Smooth muscle cell (in vitro differentiated cells): ENCODE measurements around the gene TNFSF13B. TPM values are rescaled to one million over a fixed set of nuclear protein-coding genes. Genes with fewer than 3 reads are reported as not detected.

Experiments used
- DNase-seq: peaks from one replicate; lab custom pipeline; 2025; ENCODE audit not compliant: unreplicated experiment; lab: John Stamatoyannopoulos, UW
- H2AFZ ChIP-seq: fragments of 200-600 bp; sonication (generic); 2 replicates; pipeline ENCODE4 v1.6.0; 2016; ENCODE audit warnings: antibody characterized with exemption, low read depth, mild to moderate bottlenecking
- H3F3A ChIP-seq: fragments of 200-600 bp; sonication (generic); 2 replicates; pipeline ENCODE4 v1.6.0; 2017; ENCODE audit warnings: antibody characterized with exemption, low read depth
- H3K27ac ChIP-seq: fragments of 200-600 bp; sonication (generic); 2 replicates; pipeline ENCODE4 v1.5.1; 2016; ENCODE audit warnings: low read depth, mild to moderate bottlenecking
- H3K27me3 ChIP-seq: fragments of 200-600 bp; sonication (generic); 2 replicates; pipeline ENCODE4 v1.6.1; 2016; ENCODE audit warnings: low read depth, mild to moderate bottlenecking
- H3K36me3 ChIP-seq: fragments of 200-600 bp; sonication (generic); 2 replicates; pipeline ENCODE4 v1.5.1; 2016; ENCODE audit warnings: low read depth
- H3K4me1 ChIP-seq: fragments of 200-600 bp; sonication (generic); 2 replicates; pipeline ENCODE4 v1.5.1; 2016; ENCODE audit warnings: low read depth
- H3K4me2 ChIP-seq: fragments of 200-600 bp; sonication (generic); 2 replicates; pipeline ENCODE4 v1.6.0; 2016; ENCODE audit warnings: mild to moderate bottlenecking
- H3K4me3 ChIP-seq: fragments of 200-600 bp; sonication (generic); 2 replicates; pipeline ENCODE4 v1.5.1; 2016; ENCODE audit warnings: mild to moderate bottlenecking
- H3K79me2 ChIP-seq: fragments of 200-600 bp; sonication (generic); 2 replicates; pipeline ENCODE4 v1.6.0; 2016; ENCODE audit warnings: low read depth, mild to moderate bottlenecking
- H3K9ac ChIP-seq: fragments of 200-600 bp; sonication (generic); 2 replicates; pipeline ENCODE4 v1.6.0; 2016; ENCODE audit warnings: low read depth
- H3K9me3 ChIP-seq: fragments of 200-600 bp; sonication (generic); replicated peaks from 2 replicates; pipeline ENCODE4 v1.5.1; 2016; ENCODE audit warnings: low read depth
- H4K20me1 ChIP-seq: fragments of 200-600 bp; sonication (generic); 2 replicates; pipeline ENCODE4 v1.6.0; 2016; ENCODE audit warnings: low read depth
- CTCF ChIP-seq: fragments of 200-600 bp; sonication (generic); IDR thresholded peaks from 2 replicates; pipeline ENCODE4 v1.5.1; 2017; ENCODE audit warnings: borderline replicate concordance, mild to moderate bottlenecking, antibody characterized with exemption; ENCODE audit not compliant: insufficient read depth, poor library complexity, severe bottlenecking
- WGBS: methylation state at CpG from one replicate; pipeline ENCODE4 v1.1.7; 2016; ENCODE audit warnings: low lambda C conversion rate; 5-methylcytosine and 5-hydroxymethylcytosine counted together
- polyA plus RNA-seq: library from polyadenylated mRNA; unstranded; fragments of >200 nt; fragmentation: Nextera tagmentation; extraction: Ambion mirVana; gene quantifications from 2 replicates; pipeline ENCODE4 v1.2.1, GENCODE V29; 2016
- total RNA-seq: library from RNA; depleted of rRNA; stranded (reverse); fragments of >200 nt; gene quantifications from 2 replicates; pipeline ENCODE4 v1.2.3, GENCODE V29; 2014

TNFSF13B gene
- total and polyA plus RNA-seq, 2 experiments from 2014 or later = 0.58 to 1.1 TPM

- no peak for DNase-seq
Observed at GRCh38 chr13:108225440-108225839, 44.1 kb upstream of the TNFSF13B start.

GRCh38 chr13:108226184-108226583 is 43.3 kb upstream of the TNFSF13B start:
- no peak for TF ChIP-seq CTCF
- Histone ChIP-seq H3K36me3 (no peaks in the 10 kb centered on the region), H3K27ac (no peak overlapping the region), H3K79me2 (peaks cover 67% of the 10 kb centered on the region), H3K4me1 (peaks cover 5% of the 10 kb centered on the region), H3K27me3 (no peaks in the 10 kb centered on the region), H3K9ac (no peak overlapping the region), H4K20me1 (peaks cover 90% of the 10 kb centered on the region), H3K9me3 (no peaks in the 10 kb centered on the region), H3K4me2 (no peak overlapping the region), H3K4me3 (no peak overlapping the region), H2AFZ (no peak overlapping the region), H3F3A (no peaks in the 10 kb centered on the region)
- WGBS = 57% methylated on average over 1 of the region's 1 CpG
- DNase-seq = no peak

More at GRCh38 chr13:108225440-108225839, 44.1 kb upstream of the TNFSF13B start:
- WGBS = 50% methylated on average over 1 of the region's 1 CpG
- Histone ChIP-seq H3K36me3 (no peaks in the 10 kb centered on the region), H3K4me2 (no peak overlapping the region), H4K20me1 (peaks cover 90% of the 10 kb centered on the region), H3K4me1 (peaks cover 5% of the 10 kb centered on the region), H2AFZ (no peak overlapping the region), H3K27ac (no peak overlapping the region), H3K27me3 (no peaks in the 10 kb centered on the region), H3K4me3 (no peak overlapping the region), H3K79me2 (peaks cover 72% of the 10 kb centered on the region), H3F3A (no peaks in the 10 kb centered on the region), H3K9me3 (no peaks in the 10 kb centered on the region), H3K9ac (no peak overlapping the region)
- no peak for TF ChIP-seq CTCF

GRCh38 chr13:108227651-108228272 is 41.8 kb upstream of the TNFSF13B start:
- Histone ChIP-seq H3K36me3 (no peaks in the 10 kb centered on the region), H3K4me2 (peak overlapping the region; percentile 60), H2AFZ (no peak overlapping the region), H3K4me3 (no peak overlapping the region), H3K27me3 (no peaks in the 10 kb centered on the region), H3F3A (no peaks in the 10 kb centered on the region), H4K20me1 (peaks cover 93% of the 10 kb centered on the region), H3K9ac (no peak overlapping the region), H3K79me2 (peaks cover 61% of the 10 kb centered on the region), H3K27ac (no peak overlapping the region), H3K9me3 (no peaks in the 10 kb centered on the region), H3K4me1 (peaks cover 5% of the 10 kb centered on the region)
- peak; percentile 81 for TF ChIP-seq CTCF
- no peak for DNase-seq
- 93% methylated on average over 1 of the region's 1 CpG for WGBS

- H3K27ac ChIP-seq = no peak overlapping the region
- H3K9me3 ChIP-seq = no peaks in the 10 kb centered on the region
- no peak overlapping the region for H3K4me3 ChIP-seq
- no peak for TF ChIP-seq CTCF
- H3F3A ChIP-seq = no peaks in the 10 kb centered on the region
- H3K36me3 ChIP-seq = no peaks in the 10 kb centered on the region
- H3K4me1 ChIP-seq = peaks cover 5% of the 10 kb centered on the region
- H4K20me1 ChIP-seq = peaks cover 74% of the 10 kb centered on the region
- no peak overlapping the region for H2AFZ ChIP-seq
- DNase-seq = no peak
- peaks cover 54% of the 10 kb centered on the region for H3K79me2 ChIP-seq
- H3K27me3 ChIP-seq = no peaks in the 10 kb centered on the region
- H3K9ac ChIP-seq = no peak overlapping the region
- no peak overlapping the region for H3K4me2 ChIP-seq
Observed at GRCh38 chr13:108230377-108230776, 39.1 kb upstream of the TNFSF13B start.
